HG02798 (cell line): ENCODE data around the gene P2RY13.
A peak's percentile ranks its signal among the peaks of the same experiment; 100 is the strongest.

Experiments used
- ATAC-seq: cut with Tn5 transposase; IDR thresholded peaks from one replicate; pipeline ENCODE4 v1.9.1; 2021; ENCODE audit warnings: mild to moderate bottlenecking; ENCODE audit not compliant: unreplicated experiment, poor library complexity

The P2RY13 gene

GRCh38 chr3:151329363-151329762, at the start of gene P2RY13:
Gene P2RY13 (minus strand): TSS chr3:151329549. CDS start chr3:151329528, 21 bp downstream.
- no peak for ATAC-seq

- peak; percentile 80 for ATAC-seq
Observed at GRCh38 chr3:151377768-151378385, 48.5 kb upstream of the P2RY13 start.

GRCh38 chr3:151372063-151372820, 42.9 kb upstream of the P2RY13 start:
- no peak for ATAC-seq

- ATAC-seq: no peak
Observed at GRCh38 chr3:151371526-151371925, 42.2 kb upstream of the P2RY13 start.

GRCh38 chr3:151367448-151367847, 38.1 kb upstream of the P2RY13 start:
- no peak for ATAC-seq

GRCh38 chr3:151366993-151367392, 37.6 kb upstream of the P2RY13 start:
- no peak for ATAC-seq

- no peak for ATAC-seq
Observed at GRCh38 chr3:151362751-151363174, 33.4 kb upstream of the P2RY13 start.

- ATAC-seq: no peak
Observed at GRCh38 chr3:151357463-151357850, 28.1 kb upstream of the P2RY13 start.

- ATAC-seq: no peak
Observed at GRCh38 chr3:151356794-151357462, 27.6 kb upstream of the P2RY13 start.

GRCh38 chr3:151351648-151352047, 22.3 kb upstream of the P2RY13 start:
- peak; percentile 12 for ATAC-seq

GRCh38 chr3:151351219-151351618, 21.9 kb upstream of the P2RY13 start:
- ATAC-seq: peak; percentile 79

GRCh38 chr3:151350656-151351055, 21.3 kb upstream of the P2RY13 start:
- ATAC-seq: no peak

- no peak for ATAC-seq
Observed at GRCh38 chr3:151347432-151347831, 18.1 kb upstream of the P2RY13 start.

GRCh38 chr3:151346292-151346691, 16.9 kb upstream of the P2RY13 start:
- ATAC-seq: no peak

GRCh38 chr3:151345859-151346258, 16.5 kb upstream of the P2RY13 start:
- ATAC-seq: no peak

GRCh38 chr3:151331696-151332095, 2.3 kb upstream of the P2RY13 start:
- ATAC-seq: no peak

- ATAC-seq: no peak
Observed at GRCh38 chr3:151330899-151331298, 1.6 kb upstream of the P2RY13 start.

- no peak for ATAC-seq
Observed at GRCh38 chr3:151330379-151330778, 1.0 kb upstream of the P2RY13 start.

- no peak for ATAC-seq
Observed at GRCh38 chr3:151328298-151328995, 902 bp downstream of the P2RY13 start.

GRCh38 chr3:151327571-151328198, 1.7 kb downstream of the P2RY13 start:
- peak; percentile 51 for ATAC-seq
